Spleen (tissue), 11 donors: ENCODE data around the gene LSM14B. TPM values are rescaled to one million over a fixed set of nuclear protein-coding genes. Genes with fewer than 3 reads are reported as not detected.

ENCODE experiments used
- DNase-seq: peaks from one replicate; pipeline ENCODE4 v3.0.0-alpha.2; 2020
- H3K27ac ChIP-seq, 8 donors: fragments of 200-600 bp; sonication (generic) in 7 of 8; 1 replicate in 4 of 8; 2 replicates in 4 of 8; pipeline versions ENCODE4 v1.5.0 to v1.8.0; 2016 to 2021; ENCODE audit warnings: inconsistent platforms in 4 of 8, mild to moderate bottlenecking in 4 of 8, moderate library complexity in 1 of 8
- H3K27me3 ChIP-seq, 7 donors: fragments of 200-600 bp; sonication (generic) in 6 of 7; replicated peaks in 1 of 7; 1 replicate in 4 of 7; 2 replicates in 3 of 7; pipeline versions ENCODE4 v1.5.0 to v1.8.0; 2016 to 2021; ENCODE audit warnings: inconsistent platforms in 3 of 7, mild to moderate bottlenecking in 1 of 7
- H3K36me3 ChIP-seq, 6 donors: fragments of 200-600 bp; sonication (generic) in 5 of 6; 1 replicate in 4 of 6; 2 replicates in 2 of 6; pipeline versions ENCODE4 v1.5.0 to v1.8.0; 2016 to 2021; ENCODE audit warnings: inconsistent platforms in 2 of 6
- H3K4me1 ChIP-seq, 6 donors: fragments of 200-600 bp; sonication (generic) in 5 of 6; 1 replicate in 3 of 6; 2 replicates in 3 of 6; pipeline versions ENCODE4 v1.5.0 to v1.8.0; 2016 to 2021; ENCODE audit warnings: inconsistent platforms in 3 of 6
- H3K4me3 ChIP-seq, 8 donors: fragments of 200-600 bp; sonication (generic) in 7 of 8; 1 replicate in 4 of 8; 2 replicates in 4 of 8; pipeline versions ENCODE4 v1.5.0 to v1.8.0; 2016 to 2021; ENCODE audit warnings: inconsistent platforms in 4 of 8, mild to moderate bottlenecking in 4 of 8, moderate library complexity in 2 of 8
- H3K9me3 ChIP-seq, 8 donors: fragments of 200-600 bp; sonication (generic) in 7 of 8; 1 replicate in 4 of 8; 2 replicates in 4 of 8; pipeline versions ENCODE4 v1.5.0 to v1.8.0; 2016 to 2021; ENCODE audit warnings: inconsistent platforms in 4 of 8
- CTCF ChIP-seq, 11 experiments: fragments of 200-600 bp in 7 of 11; fragments of 450-650 bp in 4 of 11; sonication (generic) in 4 of 11; IDR thresholded peaks in 8 of 11; conservative IDR thresholded peaks in 3 of 11; 1 replicate in 7 of 11; 2 replicates in 4 of 11; pipeline versions ENCODE4 v1.4.0 to v1.8.0; 2016 to 2021; ENCODE audit warnings: antibody characterized with exemption in 11 of 11, inconsistent platforms in 4 of 11, mild to moderate bottlenecking in 1 of 11
- POLR2A ChIP-seq, 3 donors: fragments of 450-650 bp; IDR thresholded peaks; one replicate each; pipeline ENCODE4 v1.5.1; 2017; ENCODE audit warnings: antibody characterized with exemption in 3 of 3, mild to moderate bottlenecking in 1 of 3
- POLR2AphosphoS5 ChIP-seq, 3 donors: sonication (generic); formaldehyde crosslinking; IDR thresholded peaks; one replicate each; pipeline ENCODE4 v1.5.1; 2017; ENCODE audit warnings: antibody characterized with exemption in 3 of 3
- WGBS, 5 donors: extraction: QIAGEN DNeasy Blood & Tissue Kit in 3 of 5; methylation state at CpG; one replicate each; pipeline versions ENCODE4 v1.1.5 to v1.1.7; 2013 to 2018; 5-methylcytosine and 5-hydroxymethylcytosine counted together
- intact Hi-C: fragments of 100-400 bp; cut with DNase I; formaldehyde crosslinking; loops from one replicate; pipeline ENCODE4 v1.15.0; 2023; ENCODE audit warnings: low total_unique reads
- polyA plus RNA-seq, 3 donors: library from polyadenylated mRNA; stranded (reverse); fragments of 200-250 nt; gene quantifications; one replicate each; pipeline ENCODE4 v1.2.1, GENCODE V29; 2013
- total RNA-seq, 7 donors: library from RNA; depleted of rRNA in 3 of 7; stranded (reverse); fragments of >200 nt in 3 of 7; fragmentation: NEBNext Ultra II Directional in 4 of 7; extraction: Animal tissue kit (Norgen Biotek cat#: 25700) in 4 of 7; gene quantifications; one replicate each; pipeline versions ENCODE4 v1.1.0 to v1.2.1, GENCODE V29; 2016 to 2021
- donor health status: healthy with polysubstance abuse.
- donor health status: DM: no; HTN: no; CAD: no; lungs with moderate emphysema.
- donor health status: DM: no; HTN: no; CAD: no.
- donor health status: Bipolar disorder and iron deficiency.
- donor health status: healthy.
- donor health status: DM: no; HTN: no; CAD: no.
- donor health status: DM: yes; HTN: yes; CAD: no.

LSM14B gene
- total and polyA plus RNA-seq, 10 donors: 14.0 to 37.6 (median 26.0) TPM

GRCh38 chr20:62177307-62177706 lies 55.0 kb downstream of the LSM14B start:
- DNase-seq: peak; percentile 42
- Histone ChIP-seq H3K4me1 (peaks cover 0 to 9% (median 8%) of the 10 kb centered on the region in 6 donors), H3K27me3 (no peaks in the 10 kb centered on the region), H3K4me3 (no peak overlapping the region), H3K9me3 (no peaks in the 10 kb centered on the region), H3K27ac (no peak overlapping the region), H3K36me3 (peaks cover 0 to 69% (median 31%) of the 10 kb centered on the region in 6 donors)
- TF ChIP-seq CTCF (IDR thresholded peaks at IDR 0.05 in 8 of 11, conservative IDR thresholded peaks at IDR 0.05 in 3 of 11) (no peak), POLR2AphosphoS5 (IDR thresholded peaks at IDR 0.05) (no peak), POLR2A (IDR thresholded peaks at IDR 0.05) (no peak)
- WGBS, 5 donors: 93 to 98% (median 94%) methylated on average over 9 of the region's 9 CpGs
- intact Hi-C loops: no loop called here

GRCh38 chr20:62178316-62179161 lies 56.3 kb downstream of the LSM14B start:
- no peak for TF ChIP-seq POLR2A (IDR thresholded peaks at IDR 0.05)
- no peak for TF ChIP-seq CTCF (IDR thresholded peaks at IDR 0.05 in 8 of 11, conservative IDR thresholded peaks at IDR 0.05 in 3 of 11)
- no peak for TF ChIP-seq POLR2AphosphoS5 (IDR thresholded peaks at IDR 0.05)
- Histone ChIP-seq H3K4me3 (no peak overlapping the region), H3K27ac (no peak overlapping the region), H3K36me3 (peaks cover 0 to 57% (median 23%) of the 10 kb centered on the region in 6 donors), H3K4me1 (peaks cover 3 to 16% (median 13%) of the 10 kb centered on the region in 6 donors), H3K27me3 (no peaks in the 10 kb centered on the region), H3K9me3 (no peaks in the 10 kb centered on the region)
- intact Hi-C loops: no loop called here
- 92 to 97% (median 94%) methylated on average over 19 of the region's 19 CpGs for WGBS, 5 donors
- peak; percentile 67 for DNase-seq

- H3K4me3 ChIP-seq: no peak overlapping the region
- TF ChIP-seq POLR2AphosphoS5 (IDR thresholded peaks at IDR 0.05) (no peak), CTCF (IDR thresholded peaks at IDR 0.05 in 8 of 11, conservative IDR thresholded peaks at IDR 0.05 in 3 of 11) (no peak), POLR2A (IDR thresholded peaks at IDR 0.05) (no peak)
- no peaks in the 10 kb centered on the region for H3K9me3 ChIP-seq
- no peak overlapping the region for H3K27ac ChIP-seq
- no peaks in the 10 kb centered on the region for H3K27me3 ChIP-seq
- H3K36me3 ChIP-seq: peaks cover 0 to 51% (median 19%) of the 10 kb centered on the region in 6 donors
- DNase-seq: peak; percentile 48
- intact Hi-C loops: no loop called here
- WGBS, 5 donors: 89 to 99% (median 97%) methylated on average over 14 of the region's 14 CpGs
- peaks cover 9 to 22% (median 19%) of the 10 kb centered on the region in 6 donors for H3K4me1 ChIP-seq
Measured at GRCh38 chr20:62179162-62179504, 56.9 kb downstream of the LSM14B start.

GRCh38 chr20:62181808-62182207 lies 59.5 kb downstream of the LSM14B start:
- H3K4me3 ChIP-seq: peak overlapping the region in 4 of 8 donors; percentile 82 to 89 (median 84)
- WGBS, 5 donors: 84 to 94% (median 88%) methylated on average over 2 of the region's 2 CpGs

More at GRCh38 chr20:62181808-62182207, 59.5 kb downstream of the LSM14B start:
- no peaks in the 10 kb centered on the region for H3K27me3 ChIP-seq
- no peak for DNase-seq
- H3K4me1 ChIP-seq: peaks cover 16 to 49% (median 36%) of the 10 kb centered on the region in 6 donors
- peak overlapping the region in 7 of 8 donors; percentile 96 to 99 (median 97) for H3K27ac ChIP-seq
- intact Hi-C loops: loop anchor here (5.0 to 10.0 kb wide), 2 partner anchors 40 to 63 kb away; partner anchors contain the start of genes PSMA7 and SS18L1
- no peaks in the 10 kb centered on the region for H3K9me3 ChIP-seq
- TF ChIP-seq CTCF (IDR thresholded peaks at IDR 0.05 in 8 of 11, conservative IDR thresholded peaks at IDR 0.05 in 3 of 11) (no peak), POLR2A (IDR thresholded peaks at IDR 0.05) (no peak), POLR2AphosphoS5 (IDR thresholded peaks at IDR 0.05) (no peak)
- H3K36me3 ChIP-seq: peaks cover 0 to 24% (median 6%) of the 10 kb centered on the region in 6 donors
